ENCODE measurements around the gene PRAMEF18.
"Not testable (repeated sequence)": the region's sequence is repeated elsewhere in the genome, so short reads cannot be mapped to it uniquely, and the experiment has no call there.

PRAMEF18 gene

GRCh38 chr1:13201309-13201708 is 24.6 kb downstream of the PRAMEF18 start, which contains the start of gene PRAMEF13:
PRAMEF13 (minus strand) TSS chr1:13201409; CDS start chr1:13199589, 1,820 bp downstream.
- DNase-seq = not testable (repeated sequence)

Data from C1 segment of cervical spinal cord (tissue), 14 donors.